HG03575 (cell line): Measurements from ENCODE around the gene TKTL1.

Source experiments
- ATAC-seq: cut with Tn5 transposase; IDR thresholded peaks from one replicate; pipeline ENCODE4 v1.9.1; 2021; ENCODE audit not compliant: unreplicated experiment, insufficient number of reproducible peaks, low FRiP score; ENCODE audit errors: extremely low read depth

TKTL1 gene

DNA sequence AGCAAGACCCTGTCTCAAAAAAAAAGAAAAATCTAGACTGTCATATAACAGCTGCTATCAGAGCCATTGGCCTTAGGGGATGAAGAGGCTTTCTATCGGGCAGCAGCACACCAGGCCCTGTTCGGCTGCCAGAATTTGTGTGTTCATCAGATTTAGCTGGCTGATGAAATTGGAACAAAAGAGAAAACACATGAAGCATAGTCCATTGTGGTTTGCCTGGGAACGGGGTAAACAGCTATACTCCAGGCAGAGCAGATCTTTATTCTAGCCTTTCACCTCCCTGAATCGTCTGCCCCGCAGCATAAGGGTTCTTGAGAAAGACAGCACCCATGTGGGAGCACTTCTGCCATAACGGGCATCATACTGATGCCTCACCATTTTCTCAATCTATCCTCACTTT, 11.6 kb downstream of the TKTL1 start:
- no peak for ATAC-seq

DNA sequence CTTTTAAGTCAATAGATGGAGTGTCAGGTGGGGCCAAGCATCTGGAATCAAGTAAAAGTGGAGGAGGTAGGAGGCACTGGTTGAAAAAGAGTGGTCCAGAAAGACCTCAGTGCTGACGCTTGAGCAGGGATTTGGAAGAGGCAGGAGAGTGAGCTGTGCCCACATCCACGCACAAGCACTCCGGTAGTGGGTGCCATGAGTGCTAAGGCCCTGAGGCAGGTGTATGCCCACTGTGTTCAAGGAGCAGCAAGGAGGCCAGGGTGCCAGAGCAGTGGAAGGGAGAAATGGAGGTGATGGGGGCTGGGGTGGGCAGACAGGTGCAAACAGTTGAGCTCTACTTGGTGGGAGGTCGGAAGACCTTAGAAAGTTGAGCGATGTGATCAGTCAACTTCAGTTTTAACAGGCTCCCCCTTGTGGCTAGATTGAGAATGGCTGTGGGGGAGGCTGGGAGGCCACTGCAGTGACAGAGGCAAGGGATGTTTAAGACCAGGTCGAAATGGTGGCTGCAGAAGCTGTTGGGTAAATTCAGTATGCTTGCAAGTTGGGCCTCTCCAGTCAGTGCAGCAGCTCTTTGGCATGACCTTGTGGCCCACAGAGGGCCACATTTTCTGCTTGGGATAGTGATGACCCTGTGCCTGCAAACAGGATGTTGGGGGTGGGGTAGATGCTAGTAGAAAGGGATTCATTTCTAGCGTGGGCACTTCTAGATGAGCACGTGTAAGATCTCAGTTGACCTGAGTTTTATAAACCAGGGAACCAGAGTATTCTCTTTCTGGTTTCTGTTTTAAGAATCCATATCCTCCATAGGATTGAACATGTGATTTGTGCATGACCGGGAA, 12.7 kb downstream of the TKTL1 start:
- no peak for ATAC-seq

DNA sequence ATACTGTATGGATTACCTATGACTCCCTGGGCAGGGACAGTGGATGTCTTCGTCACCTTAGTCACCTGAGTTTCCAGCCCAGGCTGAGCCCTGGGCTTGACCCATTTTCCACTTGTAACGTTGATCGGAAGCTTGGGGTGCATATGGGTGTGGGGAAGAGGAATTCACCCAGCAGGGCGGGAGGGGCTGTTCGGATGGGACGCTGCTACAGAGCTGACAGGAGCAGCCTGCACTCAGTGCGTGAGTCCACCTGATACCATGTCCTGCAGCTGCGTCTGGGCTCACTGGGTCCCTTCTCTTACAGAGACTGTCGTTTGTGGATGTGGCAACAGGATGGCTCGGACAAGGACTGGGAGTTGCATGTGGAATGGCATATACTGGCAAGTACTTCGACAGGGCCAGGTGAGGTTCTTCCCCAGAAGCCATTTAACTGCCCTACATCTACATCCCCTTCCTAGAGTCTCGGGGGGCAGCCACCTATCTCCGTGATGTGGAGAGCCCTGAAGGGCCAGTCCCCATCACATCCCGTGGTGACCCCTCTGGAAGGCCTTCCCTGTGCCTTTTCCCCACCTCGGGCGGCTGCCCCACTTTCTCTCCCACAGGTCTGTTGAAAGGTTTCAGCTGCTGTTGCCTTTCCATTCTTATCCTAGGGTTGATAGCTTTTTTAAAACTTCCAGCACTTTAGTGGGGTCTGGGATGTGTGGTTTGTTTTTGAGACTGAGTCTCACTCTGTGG, 13.6 kb downstream of the TKTL1 start:
- no peak for ATAC-seq

DNA sequence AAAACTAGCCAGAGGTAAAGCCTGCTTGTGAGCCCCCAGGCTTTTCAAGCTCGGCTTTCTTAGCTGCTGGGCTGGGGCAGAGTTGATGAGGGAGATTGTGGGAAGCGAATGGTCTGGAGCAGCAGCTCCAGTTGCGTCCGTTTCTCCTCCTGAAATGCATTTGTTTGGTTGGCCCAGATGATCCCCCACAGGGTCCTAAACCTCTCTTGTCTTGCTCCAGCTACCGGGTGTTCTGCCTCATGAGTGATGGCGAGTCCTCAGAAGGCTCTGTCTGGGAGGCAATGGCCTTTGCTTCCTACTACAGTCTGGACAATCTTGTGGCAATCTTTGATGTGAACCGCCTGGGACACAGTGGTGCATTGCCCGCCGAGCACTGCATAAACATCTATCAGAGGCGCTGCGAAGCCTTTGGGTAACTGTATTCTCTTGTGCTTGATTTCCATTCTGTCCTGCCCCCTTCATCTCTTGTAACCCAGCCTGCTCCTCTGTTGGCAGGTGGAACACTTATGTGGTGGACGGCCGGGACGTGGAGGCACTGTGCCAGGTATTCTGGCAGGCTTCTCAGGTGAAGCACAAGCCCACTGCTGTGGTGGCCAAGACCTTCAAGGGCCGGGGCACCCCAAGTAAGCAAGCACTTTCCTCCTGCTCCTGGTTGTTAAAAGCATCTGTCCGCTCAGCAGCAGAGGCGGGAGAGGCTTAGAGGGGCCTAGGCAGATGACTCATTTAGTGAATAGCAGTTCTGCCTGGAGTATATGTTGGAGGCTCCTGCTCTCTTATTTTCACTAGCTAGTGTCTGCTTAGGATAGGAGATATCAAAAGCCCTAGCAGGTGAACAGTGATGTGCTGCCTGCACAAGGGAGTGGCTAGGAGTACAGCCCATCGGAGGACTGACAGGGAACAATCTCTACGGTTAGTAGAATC, 15.3 kb downstream of the TKTL1 start:
- no peak for ATAC-seq

DNA sequence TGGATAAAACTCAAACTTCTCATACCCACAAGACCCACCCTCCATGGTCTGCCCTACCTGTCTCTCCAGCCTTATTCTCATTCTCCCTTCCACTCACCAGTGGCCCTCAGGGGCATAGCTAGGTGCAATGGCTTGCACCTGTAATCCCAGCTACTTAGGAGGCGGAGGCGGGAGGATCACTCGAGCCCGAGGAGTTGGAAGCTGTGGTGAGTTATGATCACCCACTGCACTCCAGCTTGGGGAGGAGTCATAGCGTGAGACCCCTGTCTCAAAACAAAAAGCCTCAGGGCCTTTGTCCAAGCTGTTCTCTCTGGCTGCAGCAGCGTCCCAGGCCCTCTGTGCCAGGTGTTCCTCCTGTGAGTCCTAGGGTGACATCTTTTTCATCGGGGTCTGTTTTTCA, 16.5 kb downstream of the TKTL1 start:
- ATAC-seq: no peak

DNA sequence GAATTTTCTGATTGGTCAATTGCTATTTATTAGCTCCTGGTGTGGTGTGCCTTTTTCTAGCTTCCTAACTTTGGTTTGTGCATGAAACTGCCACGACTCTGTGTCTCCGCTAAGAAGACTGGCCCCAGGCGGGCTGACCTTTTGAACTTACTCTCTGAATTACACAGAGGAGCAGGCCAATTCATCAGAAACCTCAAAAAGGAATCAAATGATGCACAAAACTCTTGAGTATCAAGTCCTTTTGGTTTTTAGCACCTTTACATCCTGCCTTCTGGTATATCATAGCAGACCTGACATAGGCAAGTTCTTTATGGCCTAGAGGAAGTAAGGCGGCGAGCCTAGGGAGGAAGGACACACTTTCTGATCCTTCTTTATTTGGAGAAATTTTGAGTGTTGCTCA, 17.6 kb downstream of the TKTL1 start:
- ATAC-seq: no peak

DNA sequence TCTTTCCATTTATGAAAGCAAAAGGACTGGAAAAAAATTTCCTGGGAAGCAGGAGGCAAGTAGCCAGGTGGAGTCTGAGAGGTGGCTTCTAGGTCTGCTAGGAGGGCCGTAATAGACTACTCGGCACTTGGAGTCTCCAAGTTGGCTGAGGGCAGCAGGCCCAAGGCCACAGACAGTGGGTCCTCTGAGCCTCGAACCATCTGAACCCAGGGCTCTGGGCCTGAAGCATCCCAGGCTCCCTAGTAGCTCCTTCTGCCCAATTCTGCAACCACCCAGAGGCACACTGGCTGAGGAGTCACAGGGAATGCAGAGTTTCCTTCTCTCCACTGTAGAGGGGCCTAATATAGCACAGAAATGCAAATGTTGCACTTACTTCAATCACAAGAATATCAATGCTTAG, 19.8 kb downstream of the TKTL1 start:
- ATAC-seq: no peak

DNA sequence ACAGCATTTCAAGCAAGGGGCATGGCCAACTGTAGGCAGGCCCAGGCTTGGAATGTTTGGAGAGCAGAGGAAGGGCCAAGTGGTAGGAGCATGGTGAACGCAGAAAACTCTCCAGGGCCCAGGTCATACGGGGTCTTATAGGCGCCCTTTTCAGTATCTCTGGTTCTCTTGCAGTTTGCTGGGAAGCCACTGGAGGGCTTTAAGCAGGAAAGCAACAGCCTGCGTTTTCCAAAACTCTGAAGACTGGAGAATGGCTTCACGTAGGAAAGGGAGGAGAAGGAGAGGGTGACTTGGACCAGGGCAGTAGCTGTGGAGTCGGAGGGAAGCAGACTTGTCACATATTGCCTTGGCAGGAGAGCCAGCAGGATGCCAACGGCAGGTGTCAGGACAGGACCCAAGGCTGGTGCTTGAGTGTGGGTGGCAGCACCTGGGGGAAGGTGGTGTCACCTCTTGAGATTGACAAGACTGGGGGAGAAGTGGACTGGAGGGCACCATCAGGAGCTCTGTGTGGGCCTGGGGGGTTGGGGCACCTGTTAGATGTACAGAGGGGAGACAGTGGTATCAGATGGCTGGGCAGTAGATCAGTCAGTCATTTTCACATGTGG, 21.9 kb downstream of the TKTL1 start:
- no peak for ATAC-seq

DNA sequence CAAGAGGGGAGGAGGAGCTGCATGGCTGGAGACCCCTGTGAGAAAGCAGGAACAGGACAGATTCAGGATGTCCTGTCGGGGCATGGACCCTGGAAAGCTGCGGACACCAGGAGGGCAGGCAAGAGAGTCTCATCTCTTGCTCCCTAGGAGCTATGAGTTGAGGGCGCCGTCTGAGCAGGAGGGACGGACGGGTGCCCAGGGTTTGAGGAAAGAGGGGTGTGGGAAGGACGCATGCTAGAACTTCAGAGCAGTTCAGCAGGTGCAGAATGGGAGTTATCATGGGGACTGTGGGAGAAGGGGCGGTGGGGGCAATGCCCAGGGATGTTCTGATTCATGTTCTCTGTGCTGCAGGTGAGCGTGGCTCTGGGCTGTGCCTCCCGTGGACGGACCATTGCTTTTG, 24.8 kb downstream of the TKTL1 start:
- ATAC-seq: no peak

DNA sequence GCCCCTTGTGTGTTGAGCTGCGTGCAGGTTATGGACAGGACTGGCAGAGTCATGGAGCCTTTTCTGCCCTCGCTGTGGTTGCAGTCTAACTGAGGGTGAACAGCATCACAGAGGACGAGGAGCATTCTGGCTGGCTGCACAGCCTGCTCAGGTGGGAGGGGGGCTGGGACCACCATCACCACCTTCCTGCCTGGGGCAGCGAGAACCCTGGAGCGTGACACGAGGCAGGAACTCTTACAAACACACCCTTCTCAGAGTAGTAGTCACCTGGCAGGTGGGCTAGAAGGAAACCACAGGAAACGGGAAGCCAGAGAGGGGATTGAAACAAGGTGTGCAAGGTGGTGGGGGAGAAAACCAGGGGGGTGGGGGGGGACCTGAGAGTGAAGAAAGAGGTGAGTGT, 25.6 kb downstream of the TKTL1 start:
- no peak for ATAC-seq

DNA sequence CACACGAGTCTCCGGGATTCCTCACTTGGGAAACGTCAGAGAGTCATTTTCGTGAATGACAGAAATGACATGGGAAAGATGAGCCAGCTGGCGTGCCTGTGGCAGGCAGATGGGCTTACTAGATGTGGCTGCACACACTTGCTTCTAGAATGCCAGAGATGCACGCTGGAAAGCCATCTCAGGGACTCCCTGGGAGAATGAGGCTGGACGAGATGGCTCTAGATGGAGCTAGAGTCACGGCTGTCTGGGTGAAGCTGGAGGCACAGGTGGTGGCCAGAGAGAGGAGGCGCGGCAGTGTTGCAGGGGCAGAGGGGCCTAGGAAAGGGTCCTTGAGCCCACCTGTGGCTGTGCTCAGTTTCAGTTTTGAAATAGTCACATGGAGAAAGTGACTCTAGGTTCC, 26.0 kb downstream of the TKTL1 start:
- ATAC-seq: no peak

DNA sequence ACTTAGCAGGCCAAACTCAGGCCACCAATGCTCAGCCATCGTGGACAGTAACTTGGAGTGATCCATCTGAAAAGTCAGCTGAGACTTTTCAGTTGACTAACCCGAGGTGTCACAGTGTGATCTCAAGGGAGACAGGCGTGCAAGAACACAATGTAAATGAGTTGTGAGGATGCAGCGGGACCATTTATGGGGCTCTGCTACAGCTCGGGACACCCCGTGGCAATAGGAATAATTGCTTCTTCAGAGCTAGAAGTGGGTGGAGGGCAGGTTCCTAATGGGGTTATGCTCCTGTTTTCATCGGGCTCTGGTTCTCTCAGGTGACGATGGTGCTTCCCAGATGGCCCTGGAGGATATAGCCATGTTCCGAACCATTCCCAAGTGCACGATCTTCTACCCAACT, 27.3 kb downstream of the TKTL1 start:
- ATAC-seq: no peak

DNA sequence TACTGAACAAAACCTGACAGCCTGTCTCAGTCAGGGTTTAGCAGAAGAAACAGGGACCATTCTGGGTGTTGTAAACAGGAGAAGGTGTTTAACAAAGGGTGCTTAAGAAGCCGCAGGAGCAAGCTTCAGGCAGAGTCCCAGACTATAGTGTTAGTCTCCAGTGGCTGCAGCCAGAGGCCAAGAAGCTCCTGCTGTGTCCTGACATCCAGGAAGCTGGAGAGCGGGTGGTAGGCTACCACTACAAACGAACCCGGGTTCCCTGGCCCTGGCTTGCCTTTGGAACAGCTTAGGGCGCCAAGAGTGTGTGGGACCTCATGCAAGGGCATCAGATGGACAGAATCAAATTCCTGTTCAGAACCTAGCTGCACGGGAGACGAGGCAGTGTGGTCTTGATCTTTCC, 27.9 kb downstream of the TKTL1 start:
- ATAC-seq: no peak

DNA sequence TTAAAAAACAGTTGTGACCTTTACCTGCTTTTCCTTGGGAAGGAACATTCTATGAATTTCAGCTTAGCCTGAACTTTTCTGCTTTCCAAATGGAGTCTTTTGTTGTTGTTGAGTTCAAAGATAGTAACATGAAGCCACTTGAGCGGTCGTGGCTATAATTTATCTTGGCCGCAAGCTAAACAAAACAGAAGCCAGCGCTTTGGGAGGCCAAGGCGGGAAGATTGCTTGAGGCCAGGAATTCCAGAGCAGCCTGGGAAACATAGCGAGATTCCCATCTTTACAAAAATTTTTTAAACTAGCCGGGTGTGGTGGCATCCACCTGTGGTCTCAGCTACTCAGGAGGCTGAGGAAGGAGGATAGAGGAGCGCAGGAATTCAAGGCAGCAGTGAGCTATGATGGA, 29.9 kb downstream of the TKTL1 start:
- no peak for ATAC-seq

DNA sequence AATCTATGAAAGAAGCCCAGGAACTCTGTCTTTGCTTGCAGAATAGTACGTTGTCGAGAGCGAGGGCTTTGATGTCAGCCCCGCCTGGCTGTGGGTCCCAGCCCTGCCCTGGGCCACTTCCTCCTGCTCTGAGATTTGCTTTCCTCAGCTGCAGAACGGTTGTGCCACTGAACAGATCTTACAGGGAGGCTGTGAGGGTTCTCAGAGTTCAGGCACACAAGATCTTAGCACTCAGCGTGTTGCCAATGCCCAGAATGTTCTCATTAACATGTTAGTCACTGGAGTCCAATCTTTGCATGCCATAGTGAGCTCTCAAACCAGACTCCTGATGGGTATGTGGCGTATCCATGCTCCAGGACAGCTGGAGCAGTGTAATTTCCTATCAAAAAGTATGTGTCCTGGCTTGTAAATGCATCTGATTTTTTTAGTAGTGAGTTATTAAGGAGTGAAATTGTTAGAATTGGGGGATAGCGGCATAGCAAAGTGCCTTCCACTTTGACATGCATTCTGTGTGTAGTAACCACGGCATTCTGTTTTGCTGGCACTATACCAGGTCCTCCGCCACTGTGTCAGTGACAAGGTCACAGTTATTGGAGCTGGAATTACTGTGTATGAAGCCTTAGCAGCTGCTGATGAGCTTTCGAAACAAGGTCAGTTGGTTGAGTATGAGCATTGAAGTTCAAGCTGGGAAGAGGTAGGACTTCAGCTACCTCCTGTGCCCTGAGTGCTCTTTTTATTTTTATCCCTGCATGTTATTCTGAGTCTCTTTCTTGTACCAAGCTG, 31.6 kb downstream of the TKTL1 start:
- no peak for ATAC-seq

DNA sequence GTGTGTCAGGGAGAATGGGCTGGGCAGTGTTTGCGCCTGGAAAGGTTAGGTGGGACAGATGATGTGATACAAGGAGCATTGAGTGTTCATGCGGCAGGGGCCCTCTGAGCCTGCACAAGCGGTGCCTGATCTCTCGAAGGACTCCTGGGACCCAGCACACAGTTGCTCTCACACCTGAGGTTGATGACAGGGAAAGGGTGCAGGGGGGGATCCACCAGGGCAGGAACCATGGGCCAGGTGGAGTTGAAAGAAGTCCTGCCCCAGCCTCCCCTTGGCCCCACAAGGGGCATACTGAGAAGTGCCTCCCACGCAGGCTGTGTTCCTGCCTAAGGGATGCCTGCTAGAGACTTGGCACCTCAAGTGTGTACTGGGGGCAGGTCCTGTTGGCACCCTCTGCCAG, 33.1 kb downstream of the TKTL1 start:
- ATAC-seq: no peak

DNA sequence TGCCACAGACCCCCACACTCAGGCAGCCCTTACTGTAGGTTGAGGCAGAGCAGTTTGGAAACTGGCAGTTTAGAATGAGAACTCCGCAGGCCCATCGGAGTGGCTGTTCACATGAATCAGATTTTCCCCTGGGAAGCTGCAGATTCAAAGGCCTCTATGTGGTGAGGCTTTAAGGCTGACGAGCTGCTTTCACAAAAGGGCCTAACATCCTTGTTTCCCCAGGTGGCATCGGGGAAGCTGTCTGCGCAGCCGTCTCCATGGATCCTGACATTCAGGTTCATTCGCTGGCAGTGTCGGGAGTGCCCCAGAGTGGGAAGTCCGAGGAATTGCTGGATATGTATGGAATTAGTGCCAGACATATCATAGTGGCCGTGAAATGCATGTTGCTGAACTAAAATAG, 33.7 kb downstream of the TKTL1 start:
- no peak for ATAC-seq

DNA sequence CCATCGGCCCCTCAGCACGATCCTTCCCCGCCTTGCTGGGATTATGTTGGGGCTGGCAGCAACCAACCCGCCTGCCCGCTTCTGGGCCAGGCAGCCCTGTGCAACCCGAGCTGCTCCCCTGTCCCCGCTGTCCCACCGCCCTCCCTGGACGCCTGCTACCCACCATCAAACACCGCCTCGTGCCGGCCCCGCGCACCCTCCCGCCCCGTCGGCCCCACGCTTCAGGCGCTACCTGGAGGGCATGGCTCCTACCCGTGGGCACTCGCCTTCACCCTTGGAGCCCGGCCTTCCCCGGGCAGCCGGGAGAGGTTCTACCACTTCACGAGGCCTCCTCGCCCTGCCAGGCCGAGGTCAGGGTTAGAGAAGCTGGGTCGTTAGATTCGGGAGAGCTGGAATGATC, 37.0 kb downstream of the TKTL1 start:
- no peak for ATAC-seq

DNA sequence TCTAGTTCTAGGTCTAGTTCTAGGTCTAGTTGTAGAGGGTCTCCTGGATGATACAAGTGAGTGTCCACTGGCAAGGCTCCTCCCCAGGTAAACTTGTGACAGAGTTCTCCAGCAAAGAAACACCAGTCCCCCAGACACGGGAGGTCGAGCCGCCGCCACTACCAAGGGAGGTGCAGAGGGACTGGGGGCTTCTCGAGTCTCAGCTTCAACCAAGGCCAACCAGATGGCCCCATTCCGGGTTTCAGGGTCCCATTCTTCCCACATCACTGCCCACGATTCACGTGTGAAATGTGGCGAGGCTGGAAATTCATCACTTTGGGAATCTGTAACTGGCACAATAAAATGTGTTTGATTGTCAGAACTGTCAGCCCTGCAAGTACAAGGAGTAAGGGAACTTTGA, 37.5 kb downstream of the TKTL1 start:
- ATAC-seq: no peak
